GM12864 (cell line): ENCODE results near the gene TMEM239.

ENCODE experiments used
- DNase-seq: peaks from one replicate; pipeline ENCODE4 v3.0.0-alpha.2; 2011; ENCODE audit warnings: low read depth
- H3K4me3 ChIP-seq: 2 replicates; pipeline ENCODE4 v1.5.1; 2011; ENCODE audit warnings: mild to moderate bottlenecking, low read depth, low read length, control low read depth
- CTCF ChIP-seq: IDR thresholded peaks from 2 replicates; pipeline ENCODE4 v1.5.1; 2011; ENCODE audit warnings: low read depth, mild to moderate bottlenecking, moderate library complexity, low read length, control low read depth, inconsistent platforms; ENCODE audit errors: missing control alignments

TMEM239 gene

DNA sequence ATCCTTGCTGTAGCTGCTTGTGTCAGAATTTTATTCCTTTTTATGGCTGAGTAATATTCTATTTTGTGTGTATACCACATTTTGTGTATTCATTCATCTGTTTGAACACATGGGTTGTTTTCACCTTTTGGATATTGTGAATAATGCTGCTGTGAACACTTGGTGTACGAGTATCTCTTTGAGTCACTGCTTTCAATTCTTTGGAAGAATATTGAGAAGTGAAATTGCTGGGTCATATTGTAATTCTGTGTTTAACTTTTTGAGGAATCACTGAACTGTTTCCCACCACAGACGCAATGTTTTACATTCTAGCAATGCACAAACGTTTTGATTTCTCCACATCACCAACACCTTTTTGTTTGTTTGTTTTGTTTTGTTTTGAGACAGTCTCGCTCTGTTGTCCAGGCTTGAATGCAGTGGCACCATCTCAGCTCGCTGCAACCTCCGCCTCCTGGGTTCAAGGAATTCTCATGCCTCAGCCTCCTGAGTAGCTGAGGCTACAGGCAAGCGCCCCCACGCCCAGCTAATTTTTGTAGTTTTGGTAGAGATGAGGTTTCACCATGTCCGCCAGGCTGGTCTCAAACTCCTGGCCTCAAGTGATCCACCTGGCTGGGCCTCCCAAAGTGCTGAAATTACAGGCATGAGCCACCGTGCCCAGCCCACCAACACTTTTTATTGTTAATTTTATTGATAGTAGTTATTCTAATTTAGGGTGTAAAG lies 37.4 kb upstream of the TMEM239 start:
- no peak for DNase-seq
- H3K4me3 ChIP-seq = no peak overlapping the region
- no peak for TF ChIP-seq CTCF

DNA sequence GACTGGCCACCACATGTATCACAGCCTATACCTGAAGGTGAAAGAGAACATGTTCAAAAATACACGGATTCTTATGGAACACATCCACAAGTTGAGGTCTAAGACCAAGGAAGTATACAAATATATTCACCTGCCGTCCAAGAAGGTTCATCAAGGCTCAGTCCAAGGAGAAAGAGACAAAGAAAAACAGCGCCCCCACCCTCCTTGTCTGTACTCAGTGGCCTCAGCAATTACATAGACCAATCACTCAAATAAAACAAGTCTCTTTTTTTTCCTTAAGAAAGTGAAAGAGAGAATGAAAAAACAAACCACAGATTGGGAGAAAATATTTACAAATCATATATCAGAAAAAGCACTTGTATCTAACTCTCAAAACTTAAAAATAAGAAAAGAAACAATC lies 35.2 kb upstream of the TMEM239 start:
- DNase-seq = no peak
- no peak overlapping the region for H3K4me3 ChIP-seq
- no peak for TF ChIP-seq CTCF

DNA sequence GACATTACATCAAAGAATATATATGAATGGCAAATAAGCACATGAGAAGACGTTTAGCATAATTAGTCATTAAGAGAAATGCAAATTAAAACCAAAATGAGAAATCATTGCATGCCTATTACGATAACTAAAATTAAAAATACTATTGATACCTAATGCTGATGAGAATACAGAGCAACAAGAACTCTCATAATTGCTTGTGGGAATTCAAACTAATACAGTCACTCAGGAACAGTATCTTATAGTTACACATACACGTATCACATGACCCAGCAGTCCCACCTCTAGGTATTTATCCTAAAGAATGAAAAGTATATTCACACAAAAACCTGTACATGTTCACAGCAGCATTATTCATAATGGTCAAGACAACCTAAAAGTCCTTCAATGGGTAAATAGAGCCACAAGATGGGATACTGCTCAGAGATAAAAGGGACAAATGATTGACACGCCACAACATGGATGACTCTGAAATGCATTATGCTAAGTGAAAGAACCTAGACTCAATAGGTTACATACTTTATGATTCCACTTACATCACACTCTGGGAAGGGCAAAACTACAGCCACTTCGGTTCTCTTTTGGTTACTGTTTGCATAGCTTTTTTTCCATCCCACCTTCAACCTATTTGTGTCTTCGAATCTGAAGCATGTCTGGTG lies 32.1 kb upstream of the TMEM239 start:
- no peak overlapping the region for H3K4me3 ChIP-seq

GRCh38 chr20:2793471-2793870 lies 22.7 kb upstream of the TMEM239 start:
- no peak for TF ChIP-seq CTCF
- no peak for DNase-seq

More for the DNA sequence above, 32.1 kb upstream of the TMEM239 start:
- DNase-seq = no peak
- TF ChIP-seq CTCF = no peak

DNA sequence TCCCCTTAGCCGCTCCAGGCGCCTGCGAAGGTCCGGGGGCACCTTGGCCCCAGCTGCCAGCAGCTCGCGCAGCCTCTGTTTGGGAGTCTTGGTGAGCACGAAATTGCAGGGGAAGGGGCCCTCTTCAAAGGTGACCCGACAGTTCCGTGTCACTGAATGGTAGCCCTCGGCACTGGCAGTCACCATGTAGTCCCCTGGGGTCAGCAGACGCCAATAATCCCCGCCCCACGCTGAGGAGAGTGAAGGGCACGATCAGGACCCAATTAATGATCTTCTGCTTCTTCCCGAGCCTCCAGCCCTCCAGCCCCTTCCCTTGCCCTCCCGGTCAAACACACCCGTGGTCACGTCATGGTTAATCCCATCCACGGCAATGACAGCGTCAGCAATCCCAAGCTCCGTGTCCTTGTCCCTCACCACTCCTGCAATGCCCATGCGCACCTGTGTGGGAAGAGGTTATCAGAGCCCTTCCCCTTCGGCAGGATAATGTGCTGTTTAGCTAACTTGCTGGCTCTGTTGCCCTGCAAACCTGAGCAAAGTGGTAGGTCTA lies 21.9 kb upstream of the TMEM239 start:
- TF ChIP-seq CTCF = no peak
- DNase-seq = no peak

More at GRCh38 chr20:2793471-2793870, 22.7 kb upstream of the TMEM239 start:
- H3K4me3 ChIP-seq = no peak overlapping the region

DNA sequence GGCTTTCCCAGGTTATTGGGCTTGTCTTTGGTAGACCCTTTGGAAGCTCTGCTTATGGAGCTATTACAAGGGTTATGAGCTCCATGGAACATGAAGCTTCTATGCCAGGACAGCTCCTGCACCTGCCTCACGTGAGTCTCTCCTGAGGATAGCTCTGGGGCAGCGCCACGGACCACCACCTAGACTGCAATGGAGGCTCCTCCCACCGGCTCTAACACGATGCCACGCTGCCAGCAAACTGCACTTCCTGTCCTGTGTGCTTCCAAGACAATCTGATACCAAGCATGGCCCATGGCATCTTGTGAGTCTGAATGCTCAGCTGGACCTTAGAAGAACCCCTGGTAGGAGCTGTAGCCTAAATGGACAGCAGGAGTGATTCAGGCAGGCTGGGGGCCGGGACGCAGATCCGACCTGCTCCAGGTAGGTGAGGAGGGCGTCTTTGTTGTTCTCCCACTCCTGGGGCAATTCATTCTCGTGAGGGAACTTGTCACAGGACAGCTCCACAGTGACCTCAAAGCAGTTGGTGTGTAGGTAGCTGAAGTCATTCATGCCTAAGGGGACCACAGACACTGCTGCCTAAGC lies 21.2 kb upstream of the TMEM239 start:
- no peak overlapping the region for H3K4me3 ChIP-seq
- DNase-seq = no peak
- TF ChIP-seq CTCF = no peak

More for the DNA sequence above, 21.9 kb upstream of the TMEM239 start:
- H3K4me3 ChIP-seq = no peak overlapping the region
